Naive thymus-derived CD4-positive, alpha-beta T cell (primary cell): ENCODE measurements around the gene HS3ST3A1. TPM values are rescaled to one million over a fixed set of nuclear protein-coding genes. Genes with fewer than 3 reads are reported as not detected.

Experiments
- ATAC-seq: fragments of 150-1000 bp; cut with Tn5 transposase; 2 replicates; pipeline ENCODE4 v1.10.0; 2021; ENCODE audit warnings: mild to moderate bottlenecking, moderate library complexity
- CTCF ChIA-PET: fragments of 350-600 bp; sonication (Branson Sonifier 250); formaldehyde crosslinking; loops from one replicate; lab custom pipeline; 2021; ENCODE audit warnings: antibody characterized with exemption; lab: Charles Lee
- POLR2A ChIA-PET: fragments of 350-600 bp; sonication (Branson Sonifier 250); formaldehyde crosslinking; loops from one replicate; lab custom pipeline; 2021; ENCODE audit warnings: antibody characterized with exemption, inconsistent platforms; lab: Charles Lee
- DNase-seq, 9 donors: peaks; one replicate each; pipeline versions ENCODE4 v3.0.0 to v3.0.0-alpha.2; 2020 to 2022; ENCODE audit warnings: mixed read lengths in 1 of 9
- H3K27ac ChIP-seq: one replicate; pipeline ENCODE4 v1.7.0; 2013; ENCODE audit warnings: mild to moderate bottlenecking, low read depth, low read length, moderate library complexity
- H3K27me3 ChIP-seq, 2 donors: one replicate each; pipeline ENCODE4 v1.7.0; 2013; ENCODE audit warnings: low read length in 2 of 2, mild to moderate bottlenecking in 2 of 2, moderate library complexity in 2 of 2; ENCODE audit not compliant: control insufficient read depth in 2 of 2, insufficient read depth in 2 of 2
- H3K36me3 ChIP-seq, 3 experiments: 1 replicate in 2 of 3; 2 replicates in 1 of 3; pipeline ENCODE4 v1.7.0; 2013; ENCODE audit warnings: low read length in 3 of 3, mild to moderate bottlenecking in 3 of 3, moderate library complexity in 1 of 3; ENCODE audit not compliant: insufficient read depth in 3 of 3, control insufficient read depth in 2 of 3
- H3K4me1 ChIP-seq, 2 donors: one replicate each; pipeline ENCODE4 v1.7.0; 2013; ENCODE audit warnings: low read length in 2 of 2, mild to moderate bottlenecking in 2 of 2, moderate library complexity in 1 of 2; ENCODE audit not compliant: control insufficient read depth in 2 of 2, insufficient read depth in 2 of 2
- H3K4me3 ChIP-seq: 2 replicates; pipeline ENCODE4 v1.7.0; 2013; ENCODE audit warnings: mild to moderate bottlenecking, low read length
- H3K9me3 ChIP-seq, 3 experiments: 1 replicate in 2 of 3; 2 replicates in 1 of 3; pipeline ENCODE4 v1.7.0; 2013; ENCODE audit warnings: low read length in 3 of 3; ENCODE audit not compliant: control insufficient read depth in 2 of 3
- H3K27ac Mint-ChIP-seq, 9 donors: one replicate each; pipeline ENCODE4 v1.8.0; 2020 to 2022; ENCODE audit warnings: mixed read lengths in 9 of 9, mild to moderate bottlenecking in 8 of 9, moderate library complexity in 5 of 9, inconsistent platforms in 2 of 9
- H3K27me3 Mint-ChIP-seq, 5 donors: one replicate each; pipeline ENCODE4 v1.8.0; 2021 to 2022; ENCODE audit warnings: mixed read lengths in 5 of 5, mild to moderate bottlenecking in 1 of 5
- H3K36me3 Mint-ChIP-seq, 5 donors: one replicate each; pipeline ENCODE4 v1.8.0; 2020 to 2022; ENCODE audit warnings: mixed read lengths in 5 of 5, mild to moderate bottlenecking in 3 of 5, inconsistent platforms in 1 of 5
- H3K4me1 Mint-ChIP-seq, 7 donors: one replicate each; pipeline ENCODE4 v1.8.0; 2020 to 2022; ENCODE audit warnings: mixed read lengths in 7 of 7, mild to moderate bottlenecking in 3 of 7, inconsistent platforms in 1 of 7
- H3K4me3 Mint-ChIP-seq, 10 donors: one replicate each; pipeline ENCODE4 v1.8.0; 2020 to 2022; ENCODE audit warnings: mild to moderate bottlenecking in 10 of 10, mixed read lengths in 10 of 10, moderate library complexity in 6 of 10, inconsistent platforms in 2 of 10
- H3K9me3 Mint-ChIP-seq, 11 donors: one replicate each; pipeline ENCODE4 v1.8.0; 2020 to 2022; ENCODE audit warnings: mixed read lengths in 11 of 11, mild to moderate bottlenecking in 4 of 11, inconsistent platforms in 1 of 11, moderate library complexity in 1 of 11
- intact Hi-C, 2 donors: fragments of 100-400 bp; cut with micrococcal nuclease; formaldehyde crosslinking; loops; one replicate each; pipeline ENCODE4 v1.15.1; 2023
- polyA plus RNA-seq, 2 donors: library from polyadenylated mRNA; unstranded; fragments of 300-500 nt; fragmentation: Illumina TruSeq; gene quantifications; one replicate each; pipeline ENCODE4 v1.2.3, GENCODE V29; 2021
- total RNA-seq, 6 experiments: library from RNA in 5 of 6; stranded (reverse) in 5 of 6; gene quantifications; 1 replicate in 5 of 6; 2 replicates in 1 of 6; pipeline ENCODE4 v1.2.3 and lab custom pipeline; 2021 to 2026

HS3ST3A1 gene
- 1 to 10 TPM in 3 of 5 experiments, not detected in 2; 3.6 to 4.2 (median 4.2) TPM for total RNA-seq
- polyA plus RNA-seq = 1 to 10 TPM in 1 of 2 donors, under 1 TPM in 1; 0.87 to 2.4 TPM
- 0.54 reads per million for total RNA-seq (lab: John Stamatoyannopoulos, UW)

DNA sequence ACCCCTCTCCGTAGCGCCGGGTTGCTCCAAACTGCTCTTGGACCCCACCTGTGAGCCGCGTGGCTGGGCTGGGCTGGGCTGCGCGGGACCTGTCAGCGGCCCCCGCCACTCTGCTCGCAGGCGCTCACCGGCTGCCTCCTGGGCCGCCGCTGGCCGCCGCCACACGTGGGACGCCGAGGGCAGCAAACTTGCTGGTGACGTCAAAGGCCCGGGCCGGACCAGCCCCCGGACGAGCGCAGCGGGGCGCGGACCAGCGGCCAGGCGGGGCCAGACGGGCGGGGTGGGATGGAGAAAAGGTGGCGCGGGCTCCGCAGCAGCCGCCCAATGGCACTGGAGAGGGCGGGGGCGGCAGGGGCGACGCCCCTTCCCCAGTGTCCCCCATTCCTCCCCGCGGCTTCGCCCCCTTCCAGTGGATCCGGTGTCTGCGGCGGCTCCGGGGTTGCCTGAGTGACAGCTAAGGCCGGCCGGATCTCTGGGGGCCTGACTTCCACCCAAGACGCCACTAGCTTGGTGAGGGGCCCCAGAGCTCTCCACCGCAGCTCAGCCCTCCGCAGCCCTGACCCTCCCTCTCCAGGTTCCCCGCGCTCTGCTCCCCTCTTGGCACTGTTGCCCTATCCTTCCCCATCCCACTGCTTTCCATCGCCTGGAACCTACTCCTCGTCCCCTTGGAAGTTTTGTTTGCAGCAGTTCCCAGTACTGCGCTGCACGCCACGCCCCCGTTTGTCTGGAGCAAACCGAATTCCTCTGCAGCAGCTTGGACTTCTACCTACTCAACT lies at the start of gene HS3ST3A1:
Gene HS3ST3A1, minus strand, starts transcription at position 154 of the 776 bp plus-strand sequence. CDS start 800 bp downstream, outside the sequence.
- Histone ChIP-seq H3K27ac (no peak within 1 kb of the TSS), H3K36me3 (no peaks in the 10 kb centered on the region), H3K9me3 (no peaks in the 10 kb centered on the region), H3K4me1 (peaks cover 0 to 4% of the 10 kb centered on the region in 2 donors), H3K4me3 (no peak within 1 kb of the TSS), H3K27me3 (peaks cover 0 to 2% of the 10 kb centered on the region in 2 donors)
- H3K36me3 Mint-ChIP-seq = no peaks in the 10 kb centered on the region
- peak in 1 of 9 donors; percentile 29 for DNase-seq
- ChIA-PET POLR2A (no interaction called here), CTCF (no interaction called here)
- H3K27ac Mint-ChIP-seq = no peak within 1 kb of the TSS
- H3K27me3 Mint-ChIP-seq = peaks cover 57 to 62% (median 59%) of the 10 kb centered on the region in 5 donors
- H3K4me3 Mint-ChIP-seq = peak within 1 kb of the TSS; percentile 23 to 73 (median 57)
- intact Hi-C loops = no loop called here
- no peak for ATAC-seq
- no peaks in the 10 kb centered on the region for H3K9me3 Mint-ChIP-seq
- peaks cover 0 to 13% (median 11%) of the 10 kb centered on the region in 7 donors for H3K4me1 Mint-ChIP-seq

DNA sequence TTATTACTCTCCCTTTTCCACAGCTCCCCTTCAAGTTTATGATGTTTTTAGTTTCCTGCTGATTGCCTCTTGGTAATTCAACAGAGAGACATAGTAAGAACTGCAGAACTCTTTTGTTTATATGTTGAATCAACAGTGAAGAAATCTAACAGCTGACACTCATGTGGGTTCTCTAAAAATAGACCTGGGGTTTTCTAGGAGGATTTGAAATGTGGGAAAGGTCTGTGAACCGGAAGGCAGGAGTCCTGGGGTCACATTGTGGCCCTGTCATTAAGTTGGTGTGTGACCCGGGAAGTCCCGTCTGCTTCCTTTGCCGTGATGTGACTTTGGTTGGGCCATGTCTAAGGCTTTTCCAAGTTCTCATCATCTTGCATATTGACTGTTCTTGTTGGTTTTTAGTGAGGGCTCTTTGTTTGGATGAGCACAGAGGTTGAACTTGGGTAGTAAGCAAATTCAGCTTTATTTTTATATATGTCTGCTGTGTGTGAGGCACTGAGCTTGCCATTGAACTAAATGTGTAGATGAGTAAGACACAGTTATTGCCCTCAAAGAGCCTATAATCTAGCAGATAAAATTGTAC lies 48.5 kb upstream of the HS3ST3A1 start:
- H3K4me1 ChIP-seq = no peaks in the 10 kb centered on the region
- no peaks in the 10 kb centered on the region for H3K9me3 Mint-ChIP-seq
- no peaks in the 10 kb centered on the region for H3K36me3 ChIP-seq
- DNase-seq (no peak), ATAC-seq (no peak)
- H3K4me3 ChIP-seq = no peak overlapping the region
- H3K4me1 Mint-ChIP-seq = no peaks in the 10 kb centered on the region
- intact Hi-C loops = no loop called here
- H3K27ac ChIP-seq = no peak overlapping the region
- ChIA-PET POLR2A (no interaction called here), CTCF (no interaction called here)
- no peaks in the 10 kb centered on the region for H3K27me3 ChIP-seq
- no peak overlapping the region for H3K27ac Mint-ChIP-seq
- H3K9me3 ChIP-seq = no peaks in the 10 kb centered on the region
- H3K27me3 Mint-ChIP-seq = peaks cover 2 to 10% (median 4%) of the 10 kb centered on the region in 5 donors
- no peaks in the 10 kb centered on the region for H3K36me3 Mint-ChIP-seq
- H3K4me3 Mint-ChIP-seq = no peak overlapping the region

DNA sequence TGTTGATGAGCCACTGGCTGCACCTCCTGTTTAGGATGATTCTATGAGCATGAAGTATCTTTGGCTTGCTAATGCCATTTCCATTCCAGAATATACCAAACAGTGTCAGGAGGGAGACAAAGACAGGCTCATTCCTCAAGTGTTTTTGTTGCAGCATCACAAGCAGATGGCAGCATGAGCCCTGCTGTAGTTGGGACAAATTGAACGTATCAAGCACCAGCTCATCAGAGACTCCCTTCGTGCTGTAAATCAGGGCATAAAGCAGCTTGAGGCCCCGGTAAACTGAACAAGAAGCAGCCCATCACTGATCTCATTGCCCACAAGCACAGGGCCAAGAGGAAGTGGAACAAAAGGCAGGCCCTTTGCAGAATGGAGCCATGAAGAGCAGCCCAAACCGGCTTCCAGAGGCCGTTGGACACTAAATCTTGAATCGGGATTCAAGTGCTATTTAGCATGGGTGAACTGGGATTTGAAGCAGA lies 45.9 kb upstream of the HS3ST3A1 start:
- ATAC-seq (no peak), DNase-seq (no peak)
- Histone ChIP-seq H3K4me3 (no peak overlapping the region), H3K9me3 (no peaks in the 10 kb centered on the region), H3K27ac (no peak overlapping the region), H3K4me1 (no peaks in the 10 kb centered on the region), H3K36me3 (no peaks in the 10 kb centered on the region), H3K27me3 (no peaks in the 10 kb centered on the region)
- intact Hi-C loops = loop anchor here in 1 of 2 donors (2.0 kb wide), 1 partner anchor 653 kb away; the partner anchor contains the start of gene HS3ST3B1
- Mint-ChIP-seq H3K4me3 (no peak overlapping the region), H3K36me3 (no peaks in the 10 kb centered on the region), H3K27ac (no peak overlapping the region), H3K9me3 (no peaks in the 10 kb centered on the region), H3K4me1 (no peaks in the 10 kb centered on the region), H3K27me3 (peaks cover 0 to 12% (median 4%) of the 10 kb centered on the region in 5 donors)
- ChIA-PET CTCF (no interaction called here), POLR2A (no interaction called here)

DNA sequence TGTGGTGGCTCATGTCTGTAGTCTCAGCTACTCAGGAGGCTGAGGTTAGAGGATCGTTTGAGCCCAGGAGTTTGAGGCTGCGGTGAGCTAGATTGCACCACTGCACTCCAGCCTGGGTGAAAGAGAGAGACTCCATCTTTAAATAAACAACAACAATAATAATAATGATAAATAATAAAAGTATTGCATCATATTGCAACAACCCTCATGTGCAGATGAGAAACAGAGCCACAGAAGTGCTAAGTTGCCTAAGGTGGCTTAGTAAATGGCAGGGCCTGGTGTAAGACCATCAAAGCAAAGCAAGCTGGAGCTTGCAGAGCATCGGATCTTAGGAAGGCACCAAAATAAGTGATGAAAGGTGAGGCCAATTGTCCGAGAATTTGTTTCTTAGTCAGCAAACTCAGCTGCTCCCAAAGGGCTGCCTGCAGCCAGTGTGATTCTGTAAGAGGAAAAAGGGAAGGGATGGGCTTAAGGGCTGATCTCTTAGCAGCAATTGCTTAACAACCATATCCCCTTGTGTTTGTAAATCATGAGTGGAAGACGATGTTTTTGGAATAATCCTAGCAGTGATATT lies 45.3 kb upstream of the HS3ST3A1 start:
- H3K36me3 Mint-ChIP-seq = no peaks in the 10 kb centered on the region
- no peaks in the 10 kb centered on the region for H3K4me1 ChIP-seq
- peaks cover 0 to 15% (median 4%) of the 10 kb centered on the region in 5 donors for H3K27me3 Mint-ChIP-seq
- DNase-seq = no peak
- H3K9me3 Mint-ChIP-seq = no peaks in the 10 kb centered on the region
- H3K9me3 ChIP-seq = no peaks in the 10 kb centered on the region
- ATAC-seq = no peak
- no peak overlapping the region for H3K4me3 Mint-ChIP-seq
- H3K4me3 ChIP-seq = no peak overlapping the region
- H3K36me3 ChIP-seq = no peaks in the 10 kb centered on the region
- CTCF ChIA-PET = no interaction called here
- POLR2A ChIA-PET = no interaction called here
- no peaks in the 10 kb centered on the region for H3K4me1 Mint-ChIP-seq
- intact Hi-C loops = loop anchor here in 1 of 2 donors (2.0 kb wide), 1 partner anchor 654 kb away; the partner anchor contains the start of gene HS3ST3B1
- H3K27ac ChIP-seq = no peak overlapping the region
- H3K27ac Mint-ChIP-seq = no peak overlapping the region
- H3K27me3 ChIP-seq = no peaks in the 10 kb centered on the region

DNA sequence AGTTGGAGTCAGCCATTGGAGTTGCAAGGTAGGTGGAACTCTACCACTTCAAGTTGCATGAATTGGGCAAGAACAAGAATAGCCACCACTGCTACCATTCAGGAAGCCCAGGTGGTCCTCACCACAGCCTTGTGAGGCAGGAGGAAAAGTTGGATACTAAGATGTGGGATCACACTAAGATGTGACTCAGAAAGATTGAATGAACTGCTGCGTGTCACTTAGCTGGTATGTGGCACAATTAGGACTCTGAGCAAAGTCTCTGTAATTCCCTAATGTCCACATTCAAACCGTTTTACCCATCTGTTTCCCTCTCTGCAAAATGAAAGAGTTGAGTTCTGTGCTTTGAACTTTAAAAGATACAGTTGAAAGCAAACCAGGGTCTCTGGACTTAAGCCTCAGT lies 44.7 kb upstream of the HS3ST3A1 start:
- H3K4me3 Mint-ChIP-seq = no peak overlapping the region

DNA sequence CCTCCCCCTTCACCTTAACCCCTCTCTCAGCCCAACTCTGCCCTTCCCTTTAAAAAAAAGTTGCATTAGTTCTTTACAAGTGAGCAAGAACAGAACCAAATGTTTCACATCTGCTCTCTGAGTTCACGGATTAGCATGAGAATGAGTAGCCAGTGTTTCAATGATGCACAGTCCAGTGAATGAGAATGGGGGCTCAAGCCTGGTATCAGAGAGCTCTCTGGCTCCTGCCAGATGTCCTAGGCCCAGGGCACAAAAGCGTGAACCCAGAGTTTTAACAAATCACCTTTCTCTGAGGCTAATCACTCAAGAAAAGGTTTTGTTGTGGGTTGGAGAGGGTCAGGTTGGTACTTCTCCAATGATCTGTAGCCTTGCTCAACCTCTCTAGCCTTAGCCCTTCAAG lies 41.5 kb upstream of the HS3ST3A1 start:
- H3K27ac ChIP-seq = no peak overlapping the region
- POLR2A ChIA-PET = no interaction called here

More for the DNA sequence above, 44.7 kb upstream of the HS3ST3A1 start:
- Histone ChIP-seq H3K4me3 (no peak overlapping the region), H3K4me1 (no peaks in the 10 kb centered on the region), H3K9me3 (no peaks in the 10 kb centered on the region), H3K27ac (no peak overlapping the region), H3K36me3 (no peaks in the 10 kb centered on the region), H3K27me3 (no peaks in the 10 kb centered on the region)
- CTCF ChIA-PET = no interaction called here
- intact Hi-C loops = loop anchor here in 1 of 2 donors (2.0 kb wide), 1 partner anchor 654 kb away; the partner anchor contains the start of gene HS3ST3B1
- no peaks in the 10 kb centered on the region for H3K4me1 Mint-ChIP-seq
- H3K27ac Mint-ChIP-seq = no peak overlapping the region
- DNase-seq (no peak), ATAC-seq (no peak)
- peaks cover 0 to 15% (median 6%) of the 10 kb centered on the region in 5 donors for H3K27me3 Mint-ChIP-seq
- POLR2A ChIA-PET = no interaction called here
- no peaks in the 10 kb centered on the region for H3K36me3 Mint-ChIP-seq
- H3K9me3 Mint-ChIP-seq = no peaks in the 10 kb centered on the region

More for the DNA sequence above, 41.5 kb upstream of the HS3ST3A1 start:
- H3K4me3 Mint-ChIP-seq = no peak overlapping the region
- no peaks in the 10 kb centered on the region for H3K4me1 Mint-ChIP-seq
- peaks cover 0 to 13% (median 6%) of the 10 kb centered on the region in 5 donors for H3K27me3 Mint-ChIP-seq
- Histone ChIP-seq H3K9me3 (no peaks in the 10 kb centered on the region), H3K4me1 (no peaks in the 10 kb centered on the region), H3K4me3 (no peak overlapping the region), H3K36me3 (no peaks in the 10 kb centered on the region), H3K27me3 (no peaks in the 10 kb centered on the region)
- no peak overlapping the region for H3K27ac Mint-ChIP-seq
- CTCF ChIA-PET = no interaction called here
- H3K36me3 Mint-ChIP-seq = no peaks in the 10 kb centered on the region
- H3K9me3 Mint-ChIP-seq = no peaks in the 10 kb centered on the region
- intact Hi-C loops = no loop called here
- no peak for ATAC-seq
- DNase-seq = no peak
